K562 (cell line): ENCODE measurements around the gene LSS. TPM values are rescaled to one million over a fixed set of nuclear protein-coding genes. Genes with fewer than 3 reads are reported as not detected.
A peak's percentile ranks its signal among the peaks of the same experiment; 100 is the strongest.

Source experiments
- AFF4 ChIP-seq: sonication (generic); formaldehyde crosslinking; IDR thresholded peaks from 2 replicates; pipeline ENCODE4 v1.8.0; 2023; ENCODE audit warnings: mild to moderate bottlenecking, missing genetic modification reagents
- DPF2 ChIP-seq: fragments of 450-650 bp; IDR thresholded peaks from 2 replicates; pipeline ENCODE4 v1.6.1; 2016
- GATAD2A ChIP-seq: fragments of 450-650 bp; IDR thresholded peaks from 2 replicates; pipeline ENCODE4 v1.6.1; 2017
- HNRNPLL ChIP-seq: fragments of 200-400 bp; formaldehyde crosslinking; IDR thresholded peaks from 2 replicates; pipeline ENCODE4 v1.6.1; 2017; ENCODE audit warnings: low read length, low read depth, mild to moderate bottlenecking; ENCODE audit not compliant: poor library complexity, severe bottlenecking
- JUND ChIP-seq, 2 experiments: IDR thresholded peaks; 2 replicates in 1 of 2; 3 replicates in 1 of 2; pipeline ENCODE4 v1.6.1; 2011; ENCODE audit warnings: borderline replicate concordance in 2 of 2, low read depth in 2 of 2, low read length in 2 of 2, improper control_type of control experiment in 1 of 2, missing biosample characterization in 1 of 2, missing genetic modification characterization in 1 of 2, missing genetic modification reagents in 1 of 2
- MGA ChIP-seq: fragments of 450-650 bp; IDR thresholded peaks from 2 replicates; pipeline ENCODE4 v1.6.1; 2016; ENCODE audit warnings: mild to moderate bottlenecking, moderate library complexity
- MTA1 ChIP-seq: fragments of 450-650 bp; IDR thresholded peaks from 2 replicates; pipeline ENCODE4 v1.6.1; 2017; ENCODE audit warnings: borderline replicate concordance
- TEAD2 ChIP-seq: fragments of 450-650 bp; IDR thresholded peaks from 2 replicates; pipeline ENCODE4 v1.6.1; 2016; ENCODE audit warnings: missing genetic modification characterization, control low read depth, missing compliant biosample characterization
- THRB ChIP-seq: fragments of 450-650 bp; formaldehyde crosslinking; conservative IDR thresholded peaks from 2 replicates; pipeline ENCODE4 v1.4.0; 2022; ENCODE audit warnings: mild to moderate bottlenecking, missing genetic modification characterization
- ZEB2 ChIP-seq: fragments of 450-650 bp; IDR thresholded peaks from 2 replicates; pipeline ENCODE4 v1.6.1; 2016
- polyA plus RNA-seq, 8 experiments: library from polyadenylated mRNA; depleted of rRNA in 4 of 8; stranded (reverse) in 5 of 8; unstranded in 3 of 8; fragments of >200 nt; fragmentation: Nextera tagmentation in 2 of 8; fragmentation: Illumina TruSeq in 1 of 8; extraction: Ambion mirVana in 2 of 8; extraction: Trizol in 1 of 8; gene quantifications; 2 replicates each; pipeline versions ENCODE4 v1.2.1 to v1.2.3, GENCODE V29; 2011 to 2014; ENCODE audit warnings: inconsistent platforms in 1 of 8, missing spikeins in 1 of 8
- total RNA-seq, 7 experiments: library from RNA; depleted of rRNA in 6 of 7; stranded (reverse); fragments of >200 nt in 6 of 7; fragmentation: Illumina TruSeq in 2 of 7; extraction: Trizol in 2 of 7; gene quantifications; 2 replicates each; pipeline versions ENCODE4 v1.2.1 to v1.2.3, GENCODE V29; 2011 to 2021; ENCODE audit warnings: low replicate concordance in 1 of 7

The LSS gene
- total and polyA plus RNA-seq, 9 of the 15 experiments (the other 6 are each of a cell fraction or from before 2014, with no cell fraction given), result 2.2 to 89.5 (median 37.4) TPM

- no peak for TF ChIP-seq TEAD2 (tag)
- TF ChIP-seq DPF2, result peak; percentile 38; the same call in 1 of the 2 replicates
- no peak for TF ChIP-seq THRB (CRISPR knock-in tag)
- peak; percentile 77 for TF ChIP-seq GATAD2A
- TF ChIP-seq MGA, result peak; percentile 62
- peak; percentile 69; the same call in 1 of the 2 replicates for TF ChIP-seq AFF4
- TF ChIP-seq ZEB2, result no peak
- peak; percentile 39 for TF ChIP-seq HNRNPLL
- TF ChIP-seq MTA1, result peak; percentile 41; the same call in 1 of the 2 replicates
- TF ChIP-seq JUND (IDR thresholded peaks at IDR 0.05; ENCODE audit: borderline replicate concordance, low read depth, low read length), result 0 out of 2 replicates have a peak, but pooled peaks have one; percentile 7
- no peak for TF ChIP-seq JUND (tag; IDR thresholded peaks at IDR 0.05; ENCODE audit: borderline replicate concordance, low read depth, low read length)
Measured at GRCh38 chr21:46180079-46180722, 48.4 kb downstream of the LSS start (continued).
